Activated CD4-positive, alpha-beta T cell treated with anti-CD3 and anti-CD28 coated beads for 4 hours (primary cell): ENCODE results near the gene AP3B2.
"Not testable (repeated sequence)": the region's sequence is repeated elsewhere in the genome, so short reads cannot be mapped to it uniquely, and the experiment has no call there.

Source experiments
- DNase-seq, 2 donors: peaks; one replicate each; pipeline ENCODE4 v3.0.0-alpha.2; 2020

The AP3B2 gene, protein sequence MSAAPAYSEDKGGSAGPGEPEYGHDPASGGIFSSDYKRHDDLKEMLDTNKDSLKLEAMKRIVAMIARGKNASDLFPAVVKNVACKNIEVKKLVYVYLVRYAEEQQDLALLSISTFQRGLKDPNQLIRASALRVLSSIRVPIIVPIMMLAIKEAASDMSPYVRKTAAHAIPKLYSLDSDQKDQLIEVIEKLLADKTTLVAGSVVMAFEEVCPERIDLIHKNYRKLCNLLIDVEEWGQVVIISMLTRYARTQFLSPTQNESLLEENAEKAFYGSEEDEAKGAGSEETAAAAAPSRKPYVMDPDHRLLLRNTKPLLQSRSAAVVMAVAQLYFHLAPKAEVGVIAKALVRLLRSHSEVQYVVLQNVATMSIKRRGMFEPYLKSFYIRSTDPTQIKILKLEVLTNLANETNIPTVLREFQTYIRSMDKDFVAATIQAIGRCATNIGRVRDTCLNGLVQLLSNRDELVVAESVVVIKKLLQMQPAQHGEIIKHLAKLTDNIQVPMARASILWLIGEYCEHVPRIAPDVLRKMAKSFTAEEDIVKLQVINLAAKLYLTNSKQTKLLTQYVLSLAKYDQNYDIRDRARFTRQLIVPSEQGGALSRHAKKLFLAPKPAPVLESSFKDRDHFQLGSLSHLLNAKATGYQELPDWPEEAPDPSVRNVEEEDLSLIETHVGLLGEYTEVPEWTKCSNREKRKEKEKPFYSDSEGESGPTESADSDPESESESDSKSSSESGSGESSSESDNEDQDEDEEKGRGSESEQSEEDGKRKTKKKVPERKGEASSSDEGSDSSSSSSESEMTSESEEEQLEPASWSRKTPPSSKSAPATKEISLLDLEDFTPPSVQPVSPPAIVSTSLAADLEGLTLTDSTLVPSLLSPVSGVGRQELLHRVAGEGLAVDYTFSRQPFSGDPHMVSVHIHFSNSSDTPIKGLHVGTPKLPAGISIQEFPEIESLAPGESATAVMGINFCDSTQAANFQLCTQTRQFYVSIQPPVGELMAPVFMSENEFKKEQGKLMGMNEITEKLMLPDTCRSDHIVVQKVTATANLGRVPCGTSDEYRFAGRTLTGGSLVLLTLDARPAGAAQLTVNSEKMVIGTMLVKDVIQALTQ

DNA sequence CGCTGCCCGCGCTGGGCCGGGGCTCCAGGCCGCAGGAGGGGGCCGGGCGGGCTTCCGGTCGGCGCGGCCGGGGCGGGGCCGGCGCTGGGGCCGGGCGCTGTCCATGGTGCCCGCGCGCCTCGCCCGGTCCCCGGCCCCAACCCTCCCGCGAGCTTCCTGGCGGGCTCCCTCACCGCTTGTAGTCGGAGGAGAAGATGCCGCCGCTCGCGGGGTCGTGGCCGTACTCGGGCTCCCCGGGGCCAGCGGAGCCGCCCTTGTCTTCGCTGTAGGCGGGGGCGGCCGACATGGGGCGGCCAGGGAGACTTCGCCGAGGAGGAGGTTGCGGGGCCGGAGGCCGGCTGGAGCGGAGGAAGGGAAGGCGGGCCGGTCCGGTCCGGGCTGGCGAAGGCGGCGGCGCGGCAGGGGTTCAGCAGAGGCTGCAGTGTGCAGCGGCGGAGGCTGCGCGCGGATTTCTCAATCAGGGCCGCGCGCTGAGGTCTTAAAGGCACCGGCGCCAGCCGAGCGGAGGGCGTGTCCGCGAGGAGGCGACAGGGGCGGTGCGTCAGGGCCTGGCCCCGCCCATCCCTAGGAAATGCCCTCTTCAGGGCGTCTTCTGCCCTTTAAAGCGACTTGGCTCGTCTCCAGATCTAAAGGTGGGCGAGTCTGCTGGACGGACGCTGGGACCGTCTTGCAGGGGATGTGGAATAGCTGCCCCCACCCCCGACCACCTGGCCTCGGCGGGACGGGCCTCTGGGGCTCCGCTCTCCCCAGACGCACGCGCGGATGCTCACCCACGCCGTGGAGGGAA is at the start of gene AP3B2:
Gene AP3B2, minus strand, starts transcription at position 455 of the 787 bp plus-strand sequence. Its CDS starts 169 bp downstream, at position 286.
- DNase-seq, result peak; percentile 61 to 65

DNA sequence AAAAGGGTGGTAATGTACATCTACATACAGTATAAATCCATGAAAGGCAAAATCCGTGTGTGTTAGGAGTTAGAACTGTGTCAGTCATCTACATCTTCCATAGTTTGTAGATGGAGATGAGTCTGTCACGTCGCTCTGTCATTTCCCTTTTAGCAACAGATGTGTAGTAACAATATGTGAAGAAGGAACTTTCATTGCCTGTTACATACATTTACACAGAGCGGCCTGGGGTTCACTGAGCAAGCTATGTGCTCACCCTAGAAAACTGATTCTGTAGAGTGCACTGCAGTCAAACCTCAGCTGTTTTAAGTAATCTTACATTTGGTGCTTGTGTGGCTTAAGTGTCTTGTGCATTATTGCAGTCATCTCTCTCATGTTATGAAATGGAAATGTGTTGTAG is 41.6 kb upstream of the AP3B2 start:
- no peak for DNase-seq

- DNase-seq, result peak; percentile 11 to 22
Observed at GRCh38 chr15:82750831-82751180, 41.1 kb upstream of the AP3B2 start.

DNA sequence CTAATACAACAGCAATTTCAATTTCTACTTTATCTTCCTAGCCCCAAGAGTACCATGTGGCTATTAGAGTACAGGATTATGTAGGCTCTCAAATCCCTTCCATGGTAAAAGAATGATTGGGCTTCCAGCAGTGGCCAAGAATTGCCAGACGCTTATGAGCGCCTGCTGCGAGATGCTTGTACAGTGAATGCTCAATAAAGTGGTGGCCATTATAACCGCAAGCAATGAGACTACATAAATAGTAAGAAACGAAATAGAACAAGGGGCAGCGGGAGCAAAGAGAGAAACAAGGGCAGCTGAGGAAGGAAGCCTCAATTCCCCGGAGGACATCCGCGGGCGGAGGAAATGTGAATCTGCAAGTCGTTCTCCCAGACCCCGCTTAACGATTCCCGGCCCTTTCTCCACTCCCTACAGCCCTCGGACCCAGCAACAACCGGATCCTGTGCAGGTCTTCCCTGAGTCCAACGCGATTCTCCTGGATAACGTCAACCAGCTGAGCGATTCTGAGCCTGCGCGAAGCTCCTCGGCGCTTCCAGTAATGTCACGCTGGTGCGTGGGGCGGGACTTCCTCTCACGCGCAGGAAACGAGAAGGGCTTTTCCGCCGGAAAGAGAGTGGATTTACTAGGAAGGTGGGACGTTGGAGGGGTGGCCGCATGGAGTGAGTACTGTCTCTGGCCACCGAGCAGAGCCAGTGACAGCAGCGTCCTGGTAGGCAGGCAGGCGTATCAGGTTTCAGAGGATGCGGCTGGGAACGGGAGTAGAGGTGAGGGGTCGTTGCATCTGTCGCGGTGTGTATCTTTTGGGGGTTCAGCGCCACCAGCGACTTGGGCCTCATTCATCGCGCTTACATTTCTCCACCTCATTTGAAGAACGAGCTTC is 40.5 kb upstream of the AP3B2 start:
- peak; percentile 82 to 83 for DNase-seq

DNA sequence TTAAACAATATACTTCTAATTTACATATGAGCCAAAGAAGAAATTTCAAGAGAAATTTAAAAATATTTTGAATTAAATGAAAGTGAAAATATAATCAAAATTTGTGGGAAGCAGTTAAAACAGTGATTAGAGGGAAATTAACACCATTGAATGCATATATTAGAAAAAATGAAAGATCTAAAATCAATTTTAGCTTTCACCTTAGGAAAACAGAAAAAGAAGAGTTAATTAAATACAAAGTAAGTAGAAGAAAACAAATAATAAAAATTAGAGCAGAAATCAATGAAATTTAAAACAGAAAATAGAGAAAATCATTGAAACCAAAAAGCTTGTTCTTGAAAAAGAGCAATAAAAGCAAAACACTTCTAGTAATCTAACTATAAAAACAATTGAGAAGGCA is 38.6 kb upstream of the AP3B2 start:
- no peak for DNase-seq

DNA sequence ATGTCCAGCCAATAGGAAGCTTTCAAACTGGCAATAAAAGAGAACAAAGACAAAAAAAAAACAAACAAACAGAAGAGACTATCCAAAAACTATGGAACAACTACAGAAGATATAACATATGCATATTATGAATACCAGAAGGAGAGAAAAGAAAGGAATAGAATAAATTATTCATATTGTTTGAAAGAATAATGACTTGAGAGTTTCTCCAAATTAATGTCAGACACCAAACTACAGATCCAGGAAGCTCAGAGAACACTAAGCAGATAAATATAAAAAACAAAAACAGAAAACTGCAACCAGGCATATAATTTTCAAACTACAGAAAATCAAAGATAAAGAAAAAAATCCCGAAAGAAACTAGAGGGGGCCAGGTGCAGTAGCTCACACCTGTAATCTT is 34.1 kb upstream of the AP3B2 start:
- no peak for DNase-seq

- DNase-seq, result no peak
Observed at GRCh38 chr15:82742134-82742533, 32.5 kb upstream of the AP3B2 start.

GRCh38 chr15:82739086-82739485 is 29.4 kb upstream of the AP3B2 start:
- no peak for DNase-seq

DNA sequence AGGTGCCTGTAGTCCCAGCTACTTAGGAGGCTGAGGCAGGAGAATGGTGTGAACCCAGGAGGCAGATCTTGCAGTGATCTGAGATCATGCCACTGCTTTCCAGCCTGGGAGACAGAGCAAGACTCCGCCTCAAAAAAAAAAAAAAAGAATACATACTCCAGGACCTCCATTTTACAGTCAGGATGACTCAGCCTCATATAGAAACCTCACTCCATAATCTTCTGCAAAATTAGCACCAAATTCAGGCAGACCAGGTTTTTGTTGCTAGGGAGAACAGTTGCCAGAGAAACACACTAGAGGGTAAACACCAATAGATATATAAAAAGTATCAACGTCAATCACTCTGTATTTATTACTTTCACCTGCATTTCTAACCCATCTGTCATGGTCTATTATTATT is 28.3 kb upstream of the AP3B2 start:
- DNase-seq, result no peak

DNA sequence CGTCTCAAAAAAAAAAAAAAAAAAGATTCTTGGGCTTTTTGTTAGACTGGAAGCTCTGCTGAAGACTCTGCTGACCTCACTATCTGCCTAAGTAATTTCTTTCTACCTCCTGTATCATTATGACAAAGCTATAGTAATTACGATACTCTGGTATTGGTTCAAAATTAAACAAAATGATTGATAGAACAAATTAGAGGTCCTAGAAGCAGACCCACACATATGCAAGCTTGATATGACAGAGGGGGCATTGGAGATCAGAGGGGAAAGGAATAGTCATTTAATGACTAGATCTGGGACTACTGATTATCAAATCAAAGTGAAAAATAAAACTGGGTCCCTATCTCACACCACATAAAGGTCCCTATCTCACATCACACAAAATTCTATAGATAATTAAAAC is 21.9 kb upstream of the AP3B2 start:
- DNase-seq, result no peak

- DNase-seq, result no peak
Observed at GRCh38 chr15:82730022-82730530, 20.4 kb upstream of the AP3B2 start.

GRCh38 chr15:82726816-82727215 is 17.1 kb upstream of the AP3B2 start:
- no peak for DNase-seq

DNA sequence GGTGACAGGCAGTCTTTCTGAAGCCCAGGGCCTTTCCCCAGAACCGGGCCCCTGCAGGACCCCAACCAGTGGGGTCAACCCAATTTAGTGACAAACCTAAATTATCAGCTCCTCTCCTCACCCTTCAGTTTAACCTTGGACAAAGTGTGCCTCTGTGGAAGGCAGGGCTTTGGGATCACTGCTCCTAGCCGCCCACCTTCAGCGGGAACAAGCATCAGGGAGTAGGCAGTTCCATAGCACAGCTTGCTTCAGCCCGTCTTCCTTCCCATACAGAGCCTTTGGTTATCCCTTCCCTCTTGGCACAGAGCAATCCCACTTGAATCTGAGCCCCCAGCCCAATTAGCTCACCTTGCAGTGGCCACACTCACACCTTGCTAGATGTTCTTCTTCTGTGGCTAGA is 5.3 kb upstream of the AP3B2 start:
- DNase-seq, result no peak

DNA sequence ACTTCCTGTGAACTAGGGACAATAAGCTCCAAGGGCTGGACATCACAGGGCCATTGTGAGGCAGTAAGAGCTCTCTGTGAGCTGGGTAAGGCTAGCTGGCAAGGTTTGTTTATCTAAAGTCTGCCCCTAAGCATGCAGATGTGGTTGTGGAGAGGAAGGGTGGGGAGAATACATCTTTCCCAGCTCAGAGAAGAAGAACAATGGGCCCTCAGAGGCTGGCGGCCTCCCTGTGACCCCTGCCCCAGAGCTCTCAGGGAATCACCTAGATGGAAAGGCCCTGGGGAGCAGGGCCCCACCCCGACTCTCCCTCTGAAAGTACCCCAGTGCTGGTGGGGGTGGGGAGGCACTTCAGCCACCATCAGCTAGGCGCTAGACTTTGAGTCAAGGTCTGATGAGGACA is 4.3 kb upstream of the AP3B2 start:
- DNase-seq, result no peak

DNA sequence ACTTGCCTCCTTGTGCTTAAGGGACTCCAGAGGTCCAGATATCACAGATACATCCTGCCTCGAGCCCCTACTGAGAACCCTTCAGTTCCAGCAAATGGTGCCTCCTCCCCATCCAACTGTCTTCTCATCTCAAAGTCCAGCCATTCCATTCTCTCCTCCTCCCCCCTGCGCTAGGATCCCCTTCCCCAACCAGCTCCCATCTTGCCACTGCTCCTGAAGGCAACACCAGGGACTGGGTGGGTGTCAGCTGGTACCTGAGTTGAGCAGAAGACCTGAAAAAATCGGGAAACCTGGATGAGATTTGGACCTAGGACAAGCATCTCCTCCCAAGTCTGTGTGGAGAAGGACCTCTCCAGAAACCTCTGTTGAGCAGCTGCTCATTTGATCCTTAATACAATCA is 2.4 kb upstream of the AP3B2 start:
- no peak for DNase-seq

DNA sequence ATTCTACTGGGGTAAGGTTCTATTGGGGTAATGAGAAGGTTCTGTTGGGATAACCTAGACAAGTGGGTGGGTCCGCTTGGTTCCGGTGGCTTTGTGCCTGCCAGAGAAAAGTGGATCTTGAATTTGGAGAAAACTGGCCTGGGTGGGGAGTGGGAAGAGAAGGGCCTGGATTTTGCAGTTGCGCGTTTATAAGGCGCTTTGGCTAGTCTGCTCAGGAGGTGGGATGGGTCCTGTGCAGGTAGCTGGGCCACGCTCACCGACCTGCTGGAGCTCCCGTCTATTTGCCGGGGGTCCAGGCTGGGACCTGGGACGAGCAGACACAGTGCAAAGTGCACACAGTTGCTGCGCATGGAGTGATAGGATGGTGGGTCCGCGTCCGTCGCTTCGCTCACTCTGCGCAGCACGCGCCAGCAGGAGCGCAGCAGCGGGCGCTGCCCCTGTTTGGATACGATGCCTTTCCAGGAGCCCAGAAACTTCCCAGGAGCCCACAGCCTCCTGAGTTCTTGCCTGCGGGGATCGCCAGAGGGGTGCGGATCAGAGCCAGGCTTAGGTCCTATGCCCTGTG is 1.3 kb upstream of the AP3B2 start:
- no peak for DNase-seq

- DNase-seq, result no peak
Observed at GRCh38 chr15:82710208-82710555, 507 bp upstream of the AP3B2 start.

DNA sequence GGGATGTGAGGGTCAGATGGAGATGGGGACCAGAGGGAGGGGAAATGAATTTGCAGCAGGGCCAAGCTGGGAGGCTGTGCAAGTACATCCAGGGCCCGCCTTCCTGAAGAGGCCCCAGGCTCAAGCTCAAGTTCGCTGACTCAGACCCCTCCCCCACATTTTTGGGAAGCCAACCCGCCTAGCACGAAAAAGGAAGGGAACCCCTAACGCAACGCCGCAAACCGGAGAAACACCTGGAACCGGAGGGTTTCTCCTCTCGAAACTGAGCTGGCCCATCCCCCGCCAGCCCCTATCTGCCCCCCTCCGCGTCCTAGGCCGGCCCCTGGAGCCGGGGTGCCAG is 624 bp downstream of the AP3B2 start:
- DNase-seq, result no peak

DNA sequence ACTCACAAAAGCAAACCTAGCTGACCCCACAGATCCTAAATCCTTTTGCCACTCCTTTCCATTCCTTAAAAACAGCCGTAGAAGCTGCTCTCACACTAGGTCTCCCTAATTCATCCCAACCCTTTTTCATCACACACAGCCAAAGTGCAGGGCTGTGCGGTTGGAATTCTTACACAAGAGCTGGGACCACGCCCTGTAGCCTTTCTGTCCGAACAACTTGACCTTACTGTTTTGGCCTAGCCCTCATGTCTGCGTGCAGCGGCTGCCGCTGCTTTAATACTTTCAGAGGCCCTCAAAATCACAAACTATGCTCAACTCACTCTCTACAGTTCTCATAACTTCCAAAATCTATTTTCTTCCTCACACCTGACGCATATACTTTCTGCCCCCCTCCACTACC is 3.8 kb downstream of the AP3B2 start:
- DNase-seq, result not testable (repeated sequence)

GRCh38 chr15:82699726-82700125 is 9.9 kb downstream of the AP3B2 start:
- DNase-seq, result no peak

DNA sequence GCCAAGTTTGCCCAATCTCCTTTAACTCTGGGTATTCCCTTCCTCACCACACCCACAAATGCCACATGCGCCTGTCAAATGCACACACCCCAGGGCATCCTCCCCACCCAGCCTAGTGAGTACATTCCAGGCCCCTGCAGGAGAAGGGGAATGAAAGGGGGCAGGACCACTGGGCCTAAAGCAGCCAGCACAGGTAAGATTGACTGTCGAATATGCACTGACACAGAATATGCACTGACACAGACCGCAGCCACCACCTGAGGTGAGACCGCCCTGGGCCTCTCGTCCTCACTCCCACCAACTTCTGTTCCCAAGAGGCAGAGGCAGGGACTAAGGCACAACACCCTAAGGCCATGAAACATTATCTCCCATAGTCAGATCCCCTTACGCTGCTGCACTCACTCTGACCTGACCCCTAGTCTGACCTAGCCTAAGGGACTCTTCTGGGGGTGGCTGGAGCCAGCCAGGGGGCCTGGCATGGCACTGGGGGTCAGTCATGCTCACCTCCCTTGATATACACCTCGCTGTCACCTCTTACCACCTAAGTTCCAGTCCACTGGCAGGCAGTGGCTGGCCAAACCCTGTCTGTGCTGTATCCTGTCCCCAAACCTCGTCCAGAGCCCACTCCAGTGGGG is 10.8 kb downstream of the AP3B2 start:
- DNase-seq, result no peak
